Measurements from ENCODE around the gene ABCA8.

DNA sequence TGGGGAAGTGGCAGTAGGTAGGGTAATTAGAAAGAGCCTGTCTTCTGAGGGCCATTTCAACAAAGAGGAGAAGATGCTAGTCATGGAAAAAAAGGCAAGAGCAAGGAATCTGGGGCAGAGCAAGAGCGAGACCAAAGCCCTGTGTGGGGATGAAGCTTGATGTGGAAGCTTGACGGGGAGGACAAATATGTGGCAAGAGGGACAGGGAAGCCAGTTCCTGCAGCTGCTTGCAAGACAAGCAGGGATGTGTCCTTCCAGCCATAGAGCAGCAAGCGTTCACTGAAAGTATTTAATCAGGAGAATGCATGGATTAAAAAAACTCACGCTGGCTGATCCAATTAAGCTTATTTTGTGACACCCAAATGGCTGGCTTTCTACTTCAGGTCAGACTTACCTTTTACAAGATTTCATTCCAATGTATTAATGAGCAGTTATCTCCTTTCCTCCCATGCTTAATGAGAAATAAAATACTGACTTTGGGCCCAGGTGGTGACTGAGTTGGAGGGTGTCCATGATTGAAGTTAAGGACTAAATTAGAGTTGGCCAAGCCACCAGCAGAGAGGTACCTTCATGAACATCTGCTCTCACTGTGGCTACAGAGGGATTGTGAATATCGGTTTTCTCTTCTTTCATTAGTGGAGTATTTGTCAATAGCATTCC, 76.8 kb downstream of the ABCA8 start:
- TF ChIP-seq, protein P1, sequence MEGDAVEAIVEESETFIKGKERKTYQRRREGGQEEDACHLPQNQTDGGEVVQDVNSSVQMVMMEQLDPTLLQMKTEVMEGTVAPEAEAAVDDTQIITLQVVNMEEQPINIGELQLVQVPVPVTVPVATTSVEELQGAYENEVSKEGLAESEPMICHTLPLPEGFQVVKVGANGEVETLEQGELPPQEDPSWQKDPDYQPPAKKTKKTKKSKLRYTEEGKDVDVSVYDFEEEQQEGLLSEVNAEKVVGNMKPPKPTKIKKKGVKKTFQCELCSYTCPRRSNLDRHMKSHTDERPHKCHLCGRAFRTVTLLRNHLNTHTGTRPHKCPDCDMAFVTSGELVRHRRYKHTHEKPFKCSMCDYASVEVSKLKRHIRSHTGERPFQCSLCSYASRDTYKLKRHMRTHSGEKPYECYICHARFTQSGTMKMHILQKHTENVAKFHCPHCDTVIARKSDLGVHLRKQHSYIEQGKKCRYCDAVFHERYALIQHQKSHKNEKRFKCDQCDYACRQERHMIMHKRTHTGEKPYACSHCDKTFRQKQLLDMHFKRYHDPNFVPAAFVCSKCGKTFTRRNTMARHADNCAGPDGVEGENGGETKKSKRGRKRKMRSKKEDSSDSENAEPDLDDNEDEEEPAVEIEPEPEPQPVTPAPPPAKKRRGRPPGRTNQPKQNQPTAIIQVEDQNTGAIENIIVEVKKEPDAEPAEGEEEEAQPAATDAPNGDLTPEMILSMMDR (conservative IDR thresholded peaks at IDR 0.05 in 1 of 2, IDR thresholded peaks at IDR 0.05 in 1 of 2; ENCODE audit: low read depth in 1 of 2, low read length in 2 of 2), result no peak
- no peak for TF ChIP-seq EZH2 (IDR thresholded peaks at IDR 0.05; ENCODE audit: low read length, missing control alignments)

All from fibroblast of lung (primary cell).